Esophagus mucosa (tissue), 1 donor: ENCODE measurements around the gene MX2. TPM values are rescaled to one million over a fixed set of nuclear protein-coding genes. Genes with fewer than 3 reads are reported as not detected.

Experiments used
- ATAC-seq: fragments of 200-7000 bp; cut with Tn5 transposase; one replicate; pipeline ENCODE4 v1.9.1; 2020
- total RNA-seq: library from RNA; stranded (reverse); gene quantifications from one replicate; pipeline ENCODE4 v1.2.4, GENCODE V29; 2023
- donor health status: DM: yes; HTN: yes; CAD: no.

The MX2 gene
- total RNA-seq, 1 donor from 2014 or later, result 4.2 TPM

DNA sequence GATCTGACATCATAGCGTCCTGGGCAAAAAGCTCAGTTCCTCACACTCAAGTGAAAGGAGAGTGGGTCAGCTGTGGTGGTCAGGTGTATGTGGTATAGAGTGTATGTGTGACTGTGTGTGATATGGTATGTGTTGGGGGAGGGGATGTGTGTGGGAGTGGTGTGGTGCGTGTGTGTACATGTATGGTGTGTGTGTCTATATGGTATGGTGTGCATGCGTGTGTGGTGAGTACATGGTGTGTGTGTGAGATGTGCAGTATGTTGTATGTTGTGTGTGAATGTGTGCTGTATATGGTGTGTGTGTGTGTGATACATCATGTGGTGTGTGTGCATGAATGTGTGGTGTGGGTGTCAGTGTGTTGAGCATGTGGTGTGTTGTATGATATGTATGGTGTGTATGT lies 24.3 kb upstream of the MX2 start:
- ATAC-seq, result no peak

DNA sequence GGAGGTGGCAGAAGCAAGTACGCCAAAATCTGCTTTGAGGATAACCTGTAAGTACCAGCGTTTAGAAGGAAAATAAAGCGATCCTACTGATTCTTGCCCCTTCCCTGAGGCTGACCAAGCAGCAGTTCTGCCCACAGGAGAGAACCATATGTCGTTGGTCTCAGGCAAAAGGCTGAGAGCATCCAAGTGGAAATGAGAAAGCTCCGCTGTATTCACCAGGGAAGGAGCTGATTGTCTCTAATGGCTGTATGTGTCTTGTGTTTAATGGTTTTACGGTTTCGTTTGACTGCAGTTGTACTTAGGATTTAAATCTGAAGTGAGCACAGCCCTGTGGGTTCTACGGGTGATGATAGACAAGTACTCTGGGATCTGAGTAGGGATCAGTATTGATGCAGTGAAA lies 23.4 kb upstream of the MX2 start:
- ATAC-seq, result no peak

DNA sequence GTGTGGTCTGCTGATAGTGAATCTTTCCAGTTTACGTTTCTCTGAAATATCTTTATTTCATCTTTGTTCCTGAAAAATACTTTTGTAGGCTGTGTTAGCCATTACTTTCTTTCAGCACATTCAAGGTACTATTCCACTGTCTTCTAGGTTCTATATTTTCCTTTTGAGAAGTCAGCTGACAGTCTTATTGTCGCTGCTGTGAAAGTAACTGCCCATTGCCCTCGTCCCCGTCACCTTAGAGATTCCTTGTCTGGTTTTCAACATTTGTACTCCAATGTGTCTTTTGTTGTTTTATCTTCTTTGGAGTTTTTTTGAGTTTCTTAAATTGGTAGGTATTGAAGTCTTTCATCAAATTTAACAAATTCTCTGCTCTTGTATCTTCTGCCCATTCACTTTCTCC lies 19.8 kb upstream of the MX2 start:
- no peak for ATAC-seq

DNA sequence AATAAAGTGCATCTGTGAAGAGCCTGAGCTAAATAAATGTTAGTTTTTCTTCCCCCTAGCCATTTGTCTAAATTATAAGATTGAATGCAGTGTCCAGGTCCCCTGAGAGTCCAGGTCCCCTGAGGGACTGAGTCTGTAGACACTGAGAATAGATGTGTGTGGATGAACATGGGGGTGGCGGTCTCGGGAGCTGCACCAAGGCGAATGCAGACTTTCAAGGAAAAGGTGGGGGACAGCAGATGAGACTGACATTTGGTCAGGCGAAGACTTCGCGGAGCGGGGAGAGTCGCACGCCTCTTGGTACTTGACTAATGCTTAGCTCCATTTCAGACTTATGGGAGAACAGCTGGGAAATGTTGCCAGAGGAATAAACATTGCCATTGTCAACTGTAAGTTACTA lies 17.7 kb upstream of the MX2 start:
- no peak for ATAC-seq

DNA sequence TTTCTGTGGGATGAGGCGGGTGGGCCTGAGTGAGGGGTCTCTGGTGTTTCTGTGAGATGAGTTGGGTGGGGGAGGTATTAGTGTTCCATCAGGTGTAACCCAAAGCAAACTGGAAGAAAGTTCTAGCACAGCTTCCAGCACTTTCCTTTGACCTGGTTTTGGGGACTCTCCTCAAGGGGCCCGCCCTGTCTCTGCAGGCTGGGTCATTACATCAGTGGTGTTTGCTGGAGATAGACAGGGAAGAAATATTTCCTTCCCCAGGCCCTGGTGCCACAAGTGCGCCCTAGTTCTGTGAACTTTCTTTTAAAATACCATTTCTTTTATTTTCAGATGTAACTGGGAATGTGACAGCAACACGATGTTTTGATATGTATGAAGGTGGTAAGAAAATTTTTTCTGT lies 16.5 kb upstream of the MX2 start:
- ATAC-seq, result no peak

DNA sequence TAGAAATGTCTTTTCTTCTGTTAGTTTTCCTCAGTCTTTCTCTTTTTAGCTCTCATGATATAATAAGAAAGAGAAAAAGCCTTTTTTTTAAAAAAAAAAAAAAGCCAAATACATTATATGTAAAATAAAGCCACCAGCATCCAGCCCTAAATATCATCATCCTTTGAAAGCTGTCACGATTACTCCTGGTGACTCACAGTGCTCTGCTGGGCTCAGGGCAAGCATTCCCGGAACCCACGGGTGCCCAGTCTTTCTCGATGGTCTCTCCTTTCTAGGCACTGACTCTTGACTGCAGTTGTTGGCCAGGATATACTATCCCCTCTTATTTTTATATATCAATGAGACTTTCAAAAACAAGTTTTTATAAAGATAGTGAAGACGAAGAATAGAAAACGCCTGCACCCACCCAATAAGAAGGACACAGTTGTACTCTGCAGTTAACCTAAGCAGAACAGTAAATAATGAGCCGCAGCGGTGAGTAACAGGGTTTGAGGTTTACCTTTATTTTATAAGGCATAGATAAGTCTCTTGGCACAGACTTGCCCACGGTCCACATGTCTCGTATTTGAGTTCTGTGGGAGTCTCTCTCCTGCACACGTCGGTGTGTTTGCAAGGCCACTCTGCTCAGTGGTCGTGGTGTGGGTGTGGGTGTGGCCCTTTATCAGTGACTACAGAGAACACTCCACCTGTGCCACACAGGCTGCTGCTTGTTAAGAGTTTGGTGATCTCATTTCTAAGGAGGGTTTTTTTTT lies 15.7 kb upstream of the MX2 start:
- peak; percentile 66 for ATAC-seq

DNA sequence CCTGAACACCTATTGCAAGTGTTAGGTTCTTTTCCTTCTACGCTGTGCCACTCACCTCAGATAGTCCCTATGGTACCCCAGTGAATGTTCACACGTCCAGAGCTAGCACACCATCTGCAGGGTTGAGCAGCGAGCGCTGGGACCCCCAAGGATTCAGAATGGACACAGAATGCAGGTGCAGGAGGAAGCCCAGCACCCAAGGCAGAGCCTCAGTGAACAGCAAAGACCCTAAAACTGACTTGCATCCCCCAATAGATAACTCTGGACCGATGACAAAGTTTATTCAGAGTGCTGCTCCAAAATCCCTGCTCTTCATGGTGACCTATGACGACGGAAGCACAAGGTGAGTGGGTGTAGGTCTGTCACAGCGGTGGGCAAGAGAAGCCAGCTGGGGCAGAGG lies 15.1 kb upstream of the MX2 start:
- ATAC-seq, result no peak

DNA sequence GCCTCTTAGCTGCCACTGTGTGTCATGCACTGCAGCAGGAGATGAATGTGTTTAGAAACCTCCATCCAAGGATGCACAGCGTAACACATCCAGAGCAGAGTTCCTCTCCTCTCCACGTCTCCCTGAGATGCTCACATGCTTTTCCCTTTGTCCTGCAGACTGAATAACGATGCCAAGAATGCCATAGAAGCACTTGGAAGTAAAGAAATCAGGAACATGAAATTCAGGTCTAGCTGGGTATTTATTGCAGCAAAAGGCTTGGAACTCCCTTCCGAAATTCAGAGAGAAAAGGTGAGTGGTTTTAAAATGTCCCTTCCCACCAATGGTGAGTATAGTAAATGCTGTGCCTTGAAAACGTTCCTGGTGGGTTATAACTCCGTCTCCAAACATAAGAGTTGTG lies 13.4 kb upstream of the MX2 start:
- ATAC-seq, result no peak

DNA sequence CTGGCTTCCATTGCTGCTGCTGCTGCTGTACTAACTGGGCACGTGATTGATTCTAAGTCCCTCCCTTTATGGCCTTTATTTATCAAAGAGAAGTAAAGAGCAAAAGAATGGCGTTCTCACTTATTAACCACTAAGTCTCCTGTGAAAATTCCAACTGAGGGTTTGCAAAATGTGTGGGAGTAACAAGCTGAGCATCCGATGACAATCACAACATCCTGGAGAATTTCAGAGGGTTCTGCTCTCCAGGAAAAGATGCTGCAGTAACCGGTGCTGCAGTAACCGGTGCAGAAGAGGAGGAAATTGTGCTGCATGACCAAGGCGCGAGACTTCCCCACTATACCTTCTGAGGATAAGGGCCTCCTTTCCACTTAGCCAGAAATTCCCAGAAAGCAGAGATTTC lies 12.7 kb upstream of the MX2 start:
- ATAC-seq, result no peak

DNA sequence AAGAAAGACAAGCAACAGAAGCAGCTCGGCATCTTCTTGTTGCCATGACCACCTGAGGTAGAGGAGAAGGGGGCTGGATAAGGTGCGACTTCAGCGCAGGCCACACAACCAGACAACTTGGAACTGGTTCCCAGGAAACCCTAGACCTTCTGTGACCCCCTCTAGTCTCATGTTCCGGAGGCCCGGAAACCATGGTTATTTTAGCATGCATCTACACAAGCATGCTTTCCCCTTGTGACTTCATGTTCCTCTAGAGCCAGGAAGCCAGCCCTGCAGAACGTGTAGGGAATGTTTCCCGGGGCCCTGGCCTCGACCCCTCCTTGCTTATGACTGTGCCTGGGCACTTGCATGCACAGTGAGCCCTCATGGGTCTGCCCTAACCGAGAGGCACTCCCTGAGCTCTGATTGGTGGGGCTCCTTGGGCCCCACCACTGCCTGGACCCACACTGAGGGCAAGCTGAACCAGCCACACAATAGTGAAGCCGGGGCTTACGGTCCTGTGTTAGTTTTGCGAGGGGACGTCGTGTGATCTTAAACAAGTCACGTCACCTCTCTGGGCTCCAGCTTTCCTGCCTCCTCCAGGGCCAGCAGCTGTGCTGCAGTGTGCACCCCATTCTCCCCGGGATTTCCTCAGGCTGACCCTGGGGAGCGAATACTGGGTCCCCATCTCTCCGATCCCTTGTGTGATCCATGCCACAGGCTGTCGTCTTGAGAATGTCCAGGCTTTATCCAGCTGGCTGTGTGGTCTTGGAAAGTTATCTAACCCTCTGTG lies 12.0 kb upstream of the MX2 start:
- ATAC-seq, result no peak

DNA sequence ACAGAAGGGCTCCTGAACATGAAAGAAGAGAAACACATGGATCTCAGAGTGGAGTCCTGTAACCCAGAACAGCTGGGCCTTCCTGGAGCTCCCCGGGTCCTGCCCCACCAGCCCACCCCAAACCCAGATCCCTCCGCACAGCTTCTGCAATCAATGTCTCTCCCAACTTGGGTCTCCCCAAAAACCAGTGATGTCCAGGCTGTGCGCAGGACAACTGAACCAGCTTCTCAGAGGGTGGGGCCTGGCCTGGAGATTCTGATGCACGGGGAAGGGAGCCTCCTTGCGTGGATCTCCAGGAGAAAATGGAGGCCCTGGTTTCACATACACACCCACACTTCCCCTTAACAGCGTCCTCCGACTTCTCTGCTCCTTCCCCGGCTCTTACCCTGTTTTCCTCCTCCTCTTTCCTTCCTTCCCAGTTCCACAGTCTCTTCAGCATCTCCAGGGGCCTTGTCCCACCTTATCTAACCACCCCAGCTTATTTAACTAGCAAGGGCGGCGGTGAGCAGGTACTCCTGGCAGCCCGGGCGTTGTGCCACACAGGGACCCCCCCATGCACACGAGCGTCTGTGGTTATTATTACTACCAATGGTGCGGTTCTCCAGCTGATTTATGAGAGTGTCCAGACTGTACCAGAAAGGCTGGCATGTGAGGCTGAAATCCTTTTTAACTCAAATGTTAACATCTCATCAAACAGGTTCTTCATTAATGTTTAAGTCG lies 11.2 kb upstream of the MX2 start:
- no peak for ATAC-seq

DNA sequence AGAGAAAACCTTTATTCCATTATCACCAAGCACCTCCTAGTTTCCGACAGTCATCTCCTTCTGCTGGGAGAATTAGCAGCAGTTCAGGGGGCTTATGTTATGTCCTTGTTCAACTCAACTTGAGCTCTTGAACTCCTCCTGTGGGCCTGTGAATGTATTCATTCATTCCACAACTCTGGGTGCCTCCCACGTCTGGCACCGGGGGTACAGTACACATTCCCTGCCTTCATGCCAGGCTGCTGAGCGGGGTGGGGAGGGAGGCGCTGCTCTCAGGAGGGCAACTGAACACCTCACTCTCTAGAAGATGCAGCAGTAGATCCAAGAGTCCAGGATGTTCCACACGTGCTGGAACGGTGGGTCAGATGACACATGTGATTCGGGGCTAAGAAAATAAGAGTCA lies 4.3 kb upstream of the MX2 start:
- ATAC-seq, result no peak

DNA sequence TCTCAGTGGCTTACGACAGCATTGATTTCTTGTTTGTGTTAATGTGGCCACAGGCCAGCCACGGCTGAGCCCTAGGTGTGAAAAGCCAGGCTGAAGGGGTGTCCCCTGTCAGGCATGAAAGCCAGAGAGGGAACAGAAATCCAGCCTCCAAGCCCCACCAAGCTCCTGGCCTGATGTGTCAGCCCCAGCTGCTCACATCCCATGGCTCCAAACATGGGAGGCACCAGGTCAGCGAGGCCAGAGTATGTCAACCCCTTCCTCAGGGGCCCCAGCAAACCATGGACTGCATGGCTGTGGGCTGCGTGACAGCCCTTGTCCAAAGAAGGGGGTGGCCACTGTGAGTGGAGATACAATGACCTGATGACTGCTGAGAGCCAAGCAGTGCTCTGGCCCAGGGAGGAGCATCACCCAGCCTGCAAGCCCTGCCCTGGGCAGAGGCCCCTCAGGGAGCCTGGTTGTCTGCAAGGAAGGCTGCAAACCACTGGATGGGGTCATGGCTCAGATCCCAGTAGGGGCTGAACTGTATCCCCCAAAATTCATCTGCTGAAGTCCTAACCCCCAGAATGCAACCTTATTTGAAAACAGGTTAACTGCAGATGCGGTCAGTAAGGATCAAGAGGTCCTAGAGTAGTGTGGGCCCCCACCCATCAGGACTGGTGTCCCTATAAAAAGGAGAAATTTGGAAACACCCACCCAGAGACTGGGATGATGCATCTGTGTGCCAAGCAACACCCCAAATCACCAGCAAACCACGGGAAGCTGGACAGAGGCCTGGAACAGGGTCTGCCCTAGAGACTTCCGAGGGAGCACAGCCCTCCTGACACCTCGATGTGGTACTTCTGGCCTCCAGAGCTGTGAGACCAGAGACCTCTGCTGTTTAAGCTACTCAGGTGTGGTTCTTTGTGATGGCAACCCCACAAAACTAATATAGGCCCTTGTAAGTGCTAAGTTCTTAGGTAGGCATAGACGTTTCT lies 3.3 kb upstream of the MX2 start:
- no peak for ATAC-seq

DNA sequence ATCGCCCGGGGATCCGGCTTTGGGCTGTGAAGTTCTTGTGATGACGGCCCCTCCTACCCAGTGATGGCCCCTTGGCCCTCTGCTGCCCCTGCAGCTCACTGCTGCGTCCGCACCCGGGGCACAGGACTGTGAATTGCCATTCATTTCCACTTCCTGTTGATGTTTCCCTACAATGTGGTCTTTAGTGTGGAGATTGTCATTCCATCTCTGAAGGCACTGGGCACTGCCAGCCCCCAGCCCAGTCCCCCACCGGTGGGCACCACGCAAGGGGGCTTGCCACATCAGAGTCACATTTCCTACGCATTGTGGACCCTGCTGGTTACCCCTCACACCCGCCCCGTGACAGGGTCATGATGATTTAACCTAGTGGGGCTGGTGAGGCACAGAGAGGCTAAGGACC lies 2.5 kb upstream of the MX2 start:
- no peak for ATAC-seq

DNA sequence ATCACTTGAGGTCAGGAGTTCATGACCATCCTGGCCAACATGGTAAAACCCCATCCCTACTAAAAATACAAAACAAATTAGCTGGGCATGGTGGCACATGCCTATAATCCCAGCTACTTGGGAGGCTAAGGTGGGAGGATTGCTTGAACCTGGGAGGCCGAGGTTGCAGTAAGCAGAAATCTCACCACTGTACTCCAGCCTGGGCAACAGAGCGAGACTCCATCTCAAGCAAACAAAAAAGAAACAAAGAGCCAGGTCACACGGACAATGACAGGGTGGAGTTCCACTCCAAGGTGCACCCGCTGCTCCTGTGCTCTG lies 2.1 kb upstream of the MX2 start:
- ATAC-seq, result peak; percentile 55

DNA sequence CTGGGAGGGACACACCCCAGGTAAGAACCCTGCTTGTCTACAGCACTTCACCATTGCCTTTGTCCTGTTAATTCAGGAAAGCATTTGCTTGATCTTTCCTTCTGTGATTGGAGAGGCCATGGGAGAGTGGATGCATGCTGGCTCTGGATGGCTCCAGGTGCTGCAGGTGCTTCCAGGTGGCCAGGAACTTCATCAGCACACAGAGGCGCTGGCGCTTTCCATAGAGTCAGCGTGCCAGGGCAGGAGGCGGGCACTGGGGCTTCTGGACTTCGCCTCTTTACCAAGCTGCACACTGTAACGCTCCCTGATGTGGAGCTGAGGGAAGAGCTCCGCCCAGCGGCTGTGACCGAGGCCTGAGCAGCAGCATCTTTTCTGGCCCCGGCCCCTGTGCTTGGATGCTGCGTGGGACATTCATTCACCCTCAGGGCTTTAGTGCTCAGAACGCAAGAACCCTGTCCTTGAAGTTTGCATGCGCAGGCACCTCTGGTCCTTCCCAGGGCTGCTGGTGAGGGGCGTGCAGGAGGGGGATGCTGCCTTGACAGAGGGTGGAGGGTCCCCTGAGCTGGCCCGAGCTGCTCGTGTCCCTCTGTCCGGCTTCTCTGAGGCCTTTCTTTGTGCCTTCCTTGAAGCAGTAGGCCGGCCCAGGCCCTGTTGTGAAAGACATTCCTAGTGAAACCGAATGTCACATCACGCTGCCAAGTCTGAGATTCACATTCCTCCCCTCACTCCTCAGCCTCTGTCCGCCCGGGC lies 1.6 kb upstream of the MX2 start:
- ATAC-seq, result peak; percentile 1

DNA sequence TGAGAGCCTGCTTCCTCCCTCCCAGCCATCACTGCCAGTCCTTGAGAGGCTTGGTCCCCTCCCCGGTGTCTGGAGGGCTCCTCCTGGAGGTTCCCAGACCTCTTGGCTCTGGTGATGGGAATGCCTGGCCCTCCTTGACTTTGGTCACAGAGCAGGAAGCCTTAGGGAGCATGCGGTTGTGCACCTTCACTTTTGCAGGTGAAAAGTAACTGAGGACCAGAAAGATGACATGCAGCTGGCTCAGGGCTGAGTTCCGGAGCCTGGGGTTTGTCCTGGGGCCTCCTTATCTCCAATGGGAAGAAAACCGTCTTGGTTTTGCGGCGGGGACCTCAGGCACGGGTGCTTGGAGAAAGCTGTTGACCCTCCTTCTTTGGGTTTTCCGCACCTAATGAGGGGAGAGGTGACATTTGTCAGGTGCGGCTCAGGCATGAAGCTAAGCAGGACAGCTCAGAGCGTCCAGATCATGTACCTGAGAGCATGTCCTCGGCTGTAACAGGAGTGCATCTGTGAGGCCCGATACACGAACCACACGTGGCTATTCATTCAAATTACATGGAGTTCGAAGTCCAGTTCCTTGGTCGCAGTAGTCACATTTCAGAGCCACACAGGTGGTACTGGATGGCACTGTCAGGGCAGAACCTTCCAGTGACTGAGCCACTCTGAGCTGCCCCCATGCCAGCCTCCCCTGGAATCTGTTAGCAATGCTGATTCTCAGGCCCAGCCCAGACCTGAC lies 608 bp upstream of the MX2 start:
- no peak for ATAC-seq

DNA sequence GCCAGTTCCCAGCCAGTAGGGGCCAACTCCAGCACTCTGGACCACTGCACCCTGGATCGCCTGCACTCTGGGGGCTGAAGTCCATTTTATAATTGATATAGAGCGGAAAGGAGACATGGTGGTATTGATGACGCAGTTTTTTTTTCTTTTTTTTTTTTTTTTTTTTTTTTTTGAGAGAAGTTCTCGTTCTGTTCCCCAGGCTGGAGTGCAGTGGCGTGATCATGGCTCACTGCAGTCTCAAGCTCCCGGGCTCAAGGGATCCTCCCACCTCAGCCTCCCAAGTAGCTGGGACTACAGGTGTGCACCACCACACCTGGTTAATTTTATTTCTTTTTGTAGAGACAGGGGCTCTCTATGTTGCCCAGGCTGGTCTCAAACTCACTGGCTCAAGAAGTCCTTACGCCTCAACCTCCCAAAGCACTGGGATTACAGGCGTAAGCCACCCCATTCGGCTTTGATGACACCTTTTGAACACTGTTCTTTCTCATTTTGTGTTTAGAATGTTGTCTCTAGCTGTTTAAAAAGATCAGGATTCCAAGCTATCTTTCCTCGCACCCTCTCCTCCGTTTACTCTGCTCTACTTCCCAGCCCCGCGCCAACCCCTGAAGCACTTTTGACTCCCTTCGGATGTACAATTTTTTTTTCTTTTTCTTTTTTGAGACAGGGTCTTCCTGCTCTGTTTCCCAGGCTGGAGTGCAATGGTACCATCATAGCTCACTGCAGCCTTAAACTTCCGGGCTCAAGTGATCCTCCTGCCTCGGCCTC lies 960 bp downstream of the MX2 start:
- ATAC-seq, result no peak

DNA sequence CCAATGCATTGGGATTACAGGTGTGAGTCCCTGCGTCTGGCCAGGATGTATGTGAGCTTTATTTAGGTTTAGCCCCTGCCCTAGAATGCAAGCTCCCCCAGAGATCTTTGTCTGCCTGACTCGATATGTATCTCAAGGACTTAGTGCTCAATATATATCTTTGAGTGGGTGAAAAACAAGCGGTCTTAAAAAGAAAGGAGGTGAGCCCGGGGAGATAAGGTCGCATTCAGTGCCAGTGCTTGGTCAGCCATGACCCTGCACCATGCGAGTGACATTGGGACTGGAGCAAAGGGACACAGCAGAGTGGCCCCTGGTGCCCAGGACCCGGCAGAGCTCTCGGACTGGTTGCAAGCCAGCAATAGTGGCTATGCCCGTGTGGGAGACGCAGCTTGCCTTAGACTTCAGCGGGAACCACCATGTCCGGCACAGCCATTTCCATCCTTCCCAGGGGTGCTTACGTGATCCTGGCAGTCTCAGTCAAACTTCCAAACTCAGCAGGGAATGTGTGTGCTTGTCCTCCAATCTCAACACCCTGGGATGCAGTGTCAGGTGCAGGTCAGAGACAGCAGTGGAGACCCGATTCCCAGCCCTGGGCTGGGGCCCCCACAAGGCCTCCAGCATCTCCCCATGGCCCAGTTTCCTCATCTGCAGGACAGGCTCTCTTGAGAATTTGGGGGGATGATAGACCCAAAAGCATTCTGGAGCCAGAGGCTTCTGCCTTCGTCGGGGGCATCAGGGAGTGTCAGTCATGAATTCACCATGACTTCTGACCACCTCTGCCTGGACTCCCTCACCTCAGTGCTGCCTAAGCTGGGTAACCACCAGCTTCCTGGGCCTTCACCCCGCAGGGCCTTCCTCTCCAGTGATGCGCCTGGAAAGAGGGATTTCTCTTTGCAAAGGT lies 1.8 kb downstream of the MX2 start:
- no peak for ATAC-seq
